Stimulated activated CD4-positive, alpha-beta T cell treated with anti-CD3 and anti-CD28 coated beads, Interleukin-1b, Interleukin-23, amount 100 ng/mL, for 1 hour (primary cell): Measurements from ENCODE around the gene PCNX1.

ENCODE experiments used
- DNase-seq, 2 donors: peaks; one replicate each; pipeline ENCODE4 v3.0.0-alpha.2; 2020; ENCODE audit warnings: low read depth in 2 of 2

PCNX1 gene

GRCh38 chr14:71076462-71077092, 169.3 kb downstream of the PCNX1 start:
- no peak for DNase-seq

- no peak for DNase-seq
Measured at GRCh38 chr14:71078500-71078899, 171.2 kb downstream of the PCNX1 start.

- DNase-seq, result no peak
Measured at GRCh38 chr14:71086567-71086966, 179.3 kb downstream of the PCNX1 start.

GRCh38 chr14:71089971-71090370, 182.7 kb downstream of the PCNX1 start:
- DNase-seq, result no peak

DNA sequence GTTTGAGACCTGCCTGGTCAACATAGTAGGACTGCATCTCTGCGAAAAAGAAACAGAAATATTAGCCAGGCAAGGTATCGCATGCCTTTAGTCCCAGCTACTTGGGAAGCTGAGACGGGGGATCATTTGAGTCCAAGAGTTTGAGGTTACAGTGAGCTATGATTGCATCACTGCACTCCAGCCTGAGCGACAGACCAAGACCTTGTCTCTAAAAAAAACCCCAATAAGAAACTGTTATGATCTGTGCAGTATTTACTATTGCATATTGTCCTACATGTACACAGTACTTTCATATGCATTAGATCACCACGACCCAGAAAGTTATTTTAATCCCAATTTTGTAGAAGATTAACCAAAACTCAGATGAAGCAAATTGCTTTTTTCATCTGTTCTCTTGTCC, 187.5 kb downstream of the PCNX1 start:
- DNase-seq, result no peak

GRCh38 chr14:71096947-71097346, 189.7 kb downstream of the PCNX1 start:
- DNase-seq, result no peak

- DNase-seq, result no peak
Measured at GRCh38 chr14:71103662-71104484, 196.6 kb downstream of the PCNX1 start.

GRCh38 chr14:71105177-71105576, 197.9 kb downstream of the PCNX1 start:
- no peak for DNase-seq

DNA sequence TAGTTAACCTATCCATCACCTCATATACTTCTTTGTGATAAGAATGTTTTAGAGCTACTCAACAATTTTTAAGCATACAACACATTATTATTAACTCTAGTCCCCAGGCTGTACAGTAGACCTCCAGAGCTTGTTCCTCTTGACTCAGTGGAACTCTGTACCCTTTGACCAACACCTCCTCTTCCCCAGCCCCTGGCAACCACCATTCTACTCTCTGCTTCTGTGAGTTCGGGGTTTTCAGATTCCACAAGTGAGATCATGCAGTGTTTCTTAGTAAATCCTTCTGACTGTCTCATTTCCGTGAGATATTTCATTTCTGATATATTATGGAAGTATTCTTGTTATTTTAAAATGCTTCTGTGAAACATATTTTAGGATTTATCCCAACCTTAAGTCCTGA, 200.7 kb downstream of the PCNX1 start:
- DNase-seq, result no peak

- no peak for DNase-seq
Measured at GRCh38 chr14:71108398-71109119, 201.3 kb downstream of the PCNX1 start.

- DNase-seq, result no peak
Measured at GRCh38 chr14:71113376-71113775, 206.1 kb downstream of the PCNX1 start.

DNA sequence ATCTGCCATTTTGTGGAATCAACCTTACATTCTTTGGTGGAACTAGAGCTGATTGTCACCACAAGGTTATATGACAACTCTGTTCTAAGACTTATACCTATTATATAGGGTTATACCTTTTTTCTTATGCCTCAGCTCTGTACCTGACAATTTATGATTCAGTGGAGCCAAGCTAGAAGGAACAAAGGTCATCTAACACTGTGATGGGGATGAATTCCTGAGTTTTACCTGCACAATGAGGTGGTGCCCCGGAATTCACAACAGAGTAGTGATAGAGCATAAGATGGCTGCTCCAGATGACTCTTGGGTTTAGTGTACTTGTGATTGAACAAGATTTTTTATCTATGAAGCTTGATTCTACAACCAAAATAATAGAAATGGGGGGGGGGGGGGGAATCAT, 207.3 kb downstream of the PCNX1 start:
- no peak for DNase-seq

DNA sequence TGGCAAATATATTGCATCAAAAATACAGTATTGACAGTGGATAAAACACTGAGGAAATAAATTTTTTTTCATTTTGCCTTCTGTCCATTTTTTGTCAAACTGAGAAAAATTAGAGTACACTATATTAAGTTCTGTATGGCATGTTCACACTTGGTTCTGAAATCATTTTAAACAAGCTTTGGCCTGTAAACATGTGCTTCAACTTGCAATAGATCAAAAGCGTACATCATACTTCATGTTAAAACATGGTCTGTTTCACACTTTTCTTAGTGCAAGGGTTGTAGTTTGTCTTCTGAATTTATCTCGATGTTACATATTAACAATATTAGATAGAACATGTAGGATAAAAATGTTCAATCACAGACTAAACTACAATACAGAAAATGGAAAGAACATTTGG, 208.0 kb downstream of the PCNX1 start:
- no peak for DNase-seq

GRCh38 chr14:71115821-71116567, 208.7 kb downstream of the PCNX1 start:
- no peak for DNase-seq

- no peak for DNase-seq
Measured at GRCh38 chr14:71116568-71117122, 209.4 kb downstream of the PCNX1 start.

DNA sequence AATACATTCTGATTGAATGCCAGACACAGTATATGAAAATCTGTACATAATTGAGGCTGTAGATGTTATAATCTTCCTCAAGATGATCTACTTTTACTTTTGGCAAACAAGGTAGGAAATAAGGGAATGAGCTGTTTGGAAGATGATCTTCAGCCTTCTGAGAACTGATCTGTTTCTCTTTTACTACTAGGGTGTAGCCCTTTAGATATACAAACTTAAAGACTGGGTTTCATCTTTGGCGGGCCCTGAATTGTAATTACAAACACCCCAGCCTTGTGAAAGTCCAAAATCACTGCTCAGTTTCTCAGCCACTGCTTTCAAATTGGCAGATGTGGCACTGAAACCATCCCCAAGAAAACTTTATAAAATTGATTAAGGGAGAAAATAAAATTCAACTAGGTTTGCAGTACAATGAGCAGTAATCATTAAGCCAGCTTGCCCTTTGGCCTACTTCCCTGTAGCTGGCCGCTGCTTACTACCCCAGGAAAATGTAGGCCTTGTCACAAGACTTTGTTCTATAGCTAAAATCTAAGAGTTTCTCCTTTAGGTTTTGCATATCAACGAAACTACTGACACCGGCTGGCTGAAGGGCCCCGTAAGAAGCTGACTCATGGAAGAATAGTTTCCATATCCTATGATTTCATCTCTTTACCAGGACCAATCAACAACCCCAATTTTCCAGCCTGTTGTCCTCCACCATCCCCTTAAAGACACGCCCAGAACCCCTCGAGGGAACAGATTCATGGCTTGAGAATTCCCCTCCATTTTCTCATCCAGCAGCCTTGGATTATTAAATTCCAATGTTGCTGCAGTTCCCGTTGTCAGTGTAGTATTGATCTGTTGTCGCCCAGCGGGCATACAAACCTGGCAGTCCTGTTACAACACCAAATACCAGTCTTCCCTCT, 210.8 kb downstream of the PCNX1 start:
- no peak for DNase-seq

- no peak for DNase-seq
Measured at GRCh38 chr14:71119075-71119474, 211.8 kb downstream of the PCNX1 start.

DNA sequence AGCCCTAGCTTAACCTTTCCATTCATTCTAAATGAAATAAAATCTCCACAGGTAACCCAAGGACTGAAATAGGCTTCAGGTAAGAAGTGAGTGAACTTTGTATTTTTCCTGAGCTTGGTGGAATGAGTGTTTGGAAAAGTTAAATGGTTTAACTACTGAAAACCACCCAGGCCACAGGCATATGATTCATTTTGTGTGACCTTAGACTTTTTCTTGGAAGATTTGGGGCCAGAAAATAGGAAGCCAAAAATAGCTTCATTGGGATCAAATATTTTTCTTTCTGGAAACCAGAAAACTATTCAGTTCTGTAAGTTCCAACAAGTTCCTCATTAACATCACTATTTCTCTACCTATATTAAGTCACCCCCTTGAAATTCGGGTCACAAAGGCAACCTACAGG, 212.6 kb downstream of the PCNX1 start:
- DNase-seq, result no peak

GRCh38 chr14:71121001-71121400, 213.7 kb downstream of the PCNX1 start:
- no peak for DNase-seq

GRCh38 chr14:71121711-71122110, 214.5 kb downstream of the PCNX1 start:
- DNase-seq, result no peak
